Pancreas (tissue), 10 donors: Measurements from ENCODE around the gene FKBP8. TPM values are rescaled to one million over a fixed set of nuclear protein-coding genes. Genes with fewer than 3 reads are reported as not detected.

Experiments
- ATAC-seq, 4 donors: fragments of 200-7000 bp; cut with Tn5 transposase; one replicate each; pipeline versions ENCODE4 v1.8.0 to v1.9.1; 2020; ENCODE audit warnings: mild to moderate bottlenecking in 4 of 4, moderate library complexity in 4 of 4
- DNase-seq, 6 donors: peaks; one replicate each; pipeline ENCODE4 v3.0.0-alpha.2; 2020
- FAIRE-seq: peaks from 2 replicates; lab custom pipeline; 2012; peaks lifted over from hg19 to GRCh38; lab: Jason Lieb, UNC
- H3K27ac ChIP-seq, 4 donors: fragments of 200-600 bp; sonication (generic); 1 replicate in 3 of 4; 2 replicates in 1 of 4; pipeline versions ENCODE4 v1.5.0 to v1.8.0; 2020
- H3K27me3 ChIP-seq, 4 donors: fragments of 200-600 bp; one replicate each; pipeline ENCODE4 v1.8.0; 2021
- H3K36me3 ChIP-seq, 3 donors: fragments of 200-600 bp; sonication (generic) in 1 of 3; one replicate each; pipeline versions ENCODE4 v1.5.0 to v1.8.0; 2020 to 2021
- H3K4me1 ChIP-seq, 3 donors: fragments of 200-600 bp; one replicate each; pipeline ENCODE4 v1.8.0; 2021
- H3K4me3 ChIP-seq, 4 donors: fragments of 200-600 bp; sonication (generic) in 2 of 4; one replicate each; pipeline versions ENCODE4 v1.5.0 to v1.8.0; 2020 to 2021
- H3K9me3 ChIP-seq, 4 donors: fragments of 200-600 bp; one replicate each; pipeline ENCODE4 v1.8.0; 2021
- WGBS, 2 donors: extraction: QIAGEN DNeasy Blood & Tissue Kit; methylation state at CpG; one replicate each; pipeline ENCODE4 v1.1.7; 2013; 5-methylcytosine and 5-hydroxymethylcytosine counted together
- intact Hi-C, 3 donors: fragments of 100-400 bp; cut with DNase I; formaldehyde crosslinking; loops; one replicate each; pipeline versions ENCODE4 v1.11.1 to v1.14.2; 2022
- polyA plus RNA-seq, 2 donors: library from polyadenylated mRNA; stranded (reverse); fragments of 200-250 nt; gene quantifications; one replicate each; pipeline ENCODE4 v1.2.3, GENCODE V29; 2013
- total RNA-seq, 6 donors: library from RNA; stranded (reverse); fragmentation: NEBNext Ultra II Directional in 4 of 6; extraction: Animal tissue kit (Norgen Biotek cat#: 25700) in 4 of 6; gene quantifications; one replicate each; pipeline versions ENCODE4 v1.2.1 to v1.2.4, GENCODE V29; 2021 to 2023
- TF ChIP-seq, protein P1 (sequence below), 4 donors: fragments of 200-600 bp; sonication (generic) in 3 of 4; IDR thresholded peaks; one replicate each; pipeline versions ENCODE4 v1.5.0 to v1.8.0; 2021; ENCODE audit warnings: antibody characterized with exemption in 4 of 4
- donor health status: healthy with polysubstance abuse.
- donor health status: DM: no; HTN: no; CAD: no; lungs with moderate emphysema.
- donor health status: DM: no; HTN: no; CAD: no.
- donor health status: control.
- donor health status: control.
- donor health status: Bipolar disorder and iron deficiency.
- donor health status: DM: yes; HTN: yes; CAD: no.
- donor health status: DM: no; HTN: no; CAD: no.
- donor health status: DM: no; HTN: no; CAD: no.
- donor health status: DM: yes; HTN: yes; CAD: no.

FKBP8 gene
- total and polyA plus RNA-seq, 8 donors: 73.8 to 218 (median 99.4) TPM

GRCh38 chr19:18536475-18536874, 6.9 kb downstream of the FKBP8 start:
- no peak for FAIRE-seq
- H3K4me1 ChIP-seq: no peaks in the 10 kb centered on the region
- H3K27me3 ChIP-seq: no peaks in the 10 kb centered on the region
- peaks cover 0 to 13% (median 10%) of the 10 kb centered on the region in 3 donors for H3K36me3 ChIP-seq
- H3K27ac ChIP-seq: no peak overlapping the region
- no peak overlapping the region for H3K4me3 ChIP-seq
- 95% methylated on average over 10 of the region's 10 CpGs for WGBS, 2 donors
- H3K9me3 ChIP-seq: no peaks in the 10 kb centered on the region
- no peak for ATAC-seq
- TF ChIP-seq, protein P1, sequence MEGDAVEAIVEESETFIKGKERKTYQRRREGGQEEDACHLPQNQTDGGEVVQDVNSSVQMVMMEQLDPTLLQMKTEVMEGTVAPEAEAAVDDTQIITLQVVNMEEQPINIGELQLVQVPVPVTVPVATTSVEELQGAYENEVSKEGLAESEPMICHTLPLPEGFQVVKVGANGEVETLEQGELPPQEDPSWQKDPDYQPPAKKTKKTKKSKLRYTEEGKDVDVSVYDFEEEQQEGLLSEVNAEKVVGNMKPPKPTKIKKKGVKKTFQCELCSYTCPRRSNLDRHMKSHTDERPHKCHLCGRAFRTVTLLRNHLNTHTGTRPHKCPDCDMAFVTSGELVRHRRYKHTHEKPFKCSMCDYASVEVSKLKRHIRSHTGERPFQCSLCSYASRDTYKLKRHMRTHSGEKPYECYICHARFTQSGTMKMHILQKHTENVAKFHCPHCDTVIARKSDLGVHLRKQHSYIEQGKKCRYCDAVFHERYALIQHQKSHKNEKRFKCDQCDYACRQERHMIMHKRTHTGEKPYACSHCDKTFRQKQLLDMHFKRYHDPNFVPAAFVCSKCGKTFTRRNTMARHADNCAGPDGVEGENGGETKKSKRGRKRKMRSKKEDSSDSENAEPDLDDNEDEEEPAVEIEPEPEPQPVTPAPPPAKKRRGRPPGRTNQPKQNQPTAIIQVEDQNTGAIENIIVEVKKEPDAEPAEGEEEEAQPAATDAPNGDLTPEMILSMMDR (IDR thresholded peaks at IDR 0.05): no peak
- intact Hi-C loops: no loop called here
- no peak for DNase-seq

- intact Hi-C loops: no loop called here
- WGBS, 2 donors: 96% methylated on average over 4 of the region's 4 CpGs
- no peak for DNase-seq
- no peak for FAIRE-seq
- Histone ChIP-seq H3K4me3 (no peak overlapping the region), H3K27ac (no peak overlapping the region), H3K4me1 (no peaks in the 10 kb centered on the region), H3K36me3 (peaks cover 0 to 12% (median 10%) of the 10 kb centered on the region in 3 donors), H3K27me3 (no peaks in the 10 kb centered on the region), H3K9me3 (no peaks in the 10 kb centered on the region)
- TF ChIP-seq, protein P1 (IDR thresholded peaks at IDR 0.05): no peak
- ATAC-seq: no peak
Measured at GRCh38 chr19:18533058-18533457, 10.3 kb downstream of the FKBP8 start.

DNA sequence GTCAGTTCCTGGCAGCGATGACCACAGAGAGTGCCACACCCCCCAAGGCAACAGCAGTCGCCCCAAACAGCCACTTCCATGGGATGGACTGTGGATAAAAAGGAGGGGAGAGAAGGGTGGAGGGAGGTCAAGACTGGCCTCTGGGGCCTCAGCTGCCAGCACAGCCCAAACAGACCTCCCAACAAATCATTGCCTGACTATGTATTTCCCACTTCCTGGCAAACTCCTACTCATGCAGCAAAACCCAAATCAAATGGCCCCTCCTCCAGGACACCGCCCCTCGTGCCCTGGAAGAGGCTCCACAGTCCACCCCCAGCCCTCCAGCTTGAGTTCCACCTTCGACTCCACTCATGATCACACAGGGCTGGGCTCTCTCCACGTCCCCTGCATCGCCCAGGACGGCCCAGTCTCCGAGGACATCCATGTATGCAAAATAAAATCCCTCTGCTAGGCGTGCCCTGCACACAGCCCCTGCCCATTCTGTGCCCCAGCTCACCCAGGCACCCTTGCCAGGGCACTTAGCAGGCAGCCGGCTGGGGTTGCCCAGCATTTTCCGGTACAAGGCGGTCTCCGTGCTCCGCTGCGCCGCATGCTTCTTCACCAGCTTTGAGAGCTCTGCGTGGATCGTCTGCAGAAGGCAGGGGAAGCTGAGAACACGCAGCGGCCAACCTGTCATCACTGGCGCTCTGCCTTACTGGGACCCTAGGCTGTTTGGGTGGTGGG, 11.0 kb downstream of the FKBP8 start:
- intact Hi-C loops: no loop called here
- TF ChIP-seq, protein P1 (IDR thresholded peaks at IDR 0.05): no peak
- no peak overlapping the region for H3K4me3 ChIP-seq
- 96 to 97% methylated on average over 22 of the region's 22 CpGs for WGBS, 2 donors
- no peak for DNase-seq
- peak in 1 of 4 donors; percentile 18 for ATAC-seq
- H3K27ac ChIP-seq: no peak overlapping the region
- no peaks in the 10 kb centered on the region for H3K4me1 ChIP-seq
- no peaks in the 10 kb centered on the region for H3K9me3 ChIP-seq
- FAIRE-seq: no peak
- H3K27me3 ChIP-seq: no peaks in the 10 kb centered on the region
- H3K36me3 ChIP-seq: peaks cover 0 to 10% (median 5%) of the 10 kb centered on the region in 3 donors

DNA sequence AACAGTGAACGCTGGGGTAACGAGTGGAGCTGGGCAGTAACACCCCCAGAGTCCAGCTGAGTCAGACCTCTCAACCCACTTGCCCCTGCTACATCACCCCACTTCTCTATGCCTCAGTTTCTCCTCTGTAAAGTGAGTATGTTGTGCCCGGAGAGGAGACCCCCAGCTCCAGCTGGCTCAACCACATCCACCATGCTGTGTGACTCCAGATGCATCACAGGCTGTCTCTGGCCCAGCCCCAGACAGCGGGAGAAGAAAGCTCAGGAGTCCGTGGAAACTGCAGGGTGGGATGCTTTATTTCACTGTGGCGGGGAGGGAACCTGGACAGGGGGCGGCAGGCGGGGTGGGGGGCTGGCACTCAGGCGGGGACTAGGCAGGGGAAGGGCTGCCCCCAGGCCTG, 11.9 kb downstream of the FKBP8 start:
- no peaks in the 10 kb centered on the region for H3K9me3 ChIP-seq
- WGBS, 2 donors: 90 to 95% methylated on average over 9 of the region's 9 CpGs
- H3K36me3 ChIP-seq: peaks cover 0 to 7% (median 3%) of the 10 kb centered on the region in 3 donors
- FAIRE-seq (no peak), DNase-seq (no peak), ATAC-seq (no peak)
- intact Hi-C loops: no loop called here
- TF ChIP-seq, protein P1 (IDR thresholded peaks at IDR 0.05): no peak
- H3K27me3 ChIP-seq: no peaks in the 10 kb centered on the region
- no peak overlapping the region for H3K4me3 ChIP-seq
- H3K4me1 ChIP-seq: no peaks in the 10 kb centered on the region
- no peak overlapping the region for H3K27ac ChIP-seq

GRCh38 chr19:18529782-18530181, 13.6 kb downstream of the FKBP8 start:
- ATAC-seq (no peak), DNase-seq (no peak), FAIRE-seq (no peak)
- H3K27me3 ChIP-seq: no peaks in the 10 kb centered on the region
- H3K4me1 ChIP-seq: no peaks in the 10 kb centered on the region
- 80 to 82% methylated on average over 7 of the region's 7 CpGs for WGBS, 2 donors
- TF ChIP-seq, protein P1 (IDR thresholded peaks at IDR 0.05): no peak
- no peaks in the 10 kb centered on the region for H3K9me3 ChIP-seq
- no peak overlapping the region for H3K4me3 ChIP-seq
- H3K27ac ChIP-seq: no peak overlapping the region
- H3K36me3 ChIP-seq: peaks cover 0 to 7% (median 3%) of the 10 kb centered on the region in 3 donors
- intact Hi-C loops: no loop called here
